Skeletal muscle satellite cell (primary cell): ENCODE measurements around the gene SLC22A4.
A peak's percentile ranks its signal among the peaks of the same experiment; 100 is the strongest.

ENCODE experiments used
- H3K27me3 ChIP-seq: 2 replicates; pipeline ENCODE4 v1.7.0; 2013; ENCODE audit warnings: low read length; ENCODE audit not compliant: control insufficient read depth, insufficient read depth
- H3K36me3 ChIP-seq: 2 replicates; pipeline ENCODE4 v1.7.0; 2013; ENCODE audit warnings: mild to moderate bottlenecking, control low read depth, low read length; ENCODE audit not compliant: insufficient read depth
- H3K4me1 ChIP-seq: 2 replicates; pipeline ENCODE4 v1.7.0; 2013; ENCODE audit warnings: low read length; ENCODE audit not compliant: control insufficient read depth, insufficient read depth
- H3K4me2 ChIP-seq: 2 replicates; pipeline ENCODE4 v1.7.0; 2013; ENCODE audit warnings: mild to moderate bottlenecking, low read length
- H3K4me3 ChIP-seq: 2 replicates; pipeline ENCODE4 v1.7.0; 2013; ENCODE audit warnings: low read length
- H3K9ac ChIP-seq: 2 replicates; pipeline ENCODE4 v1.7.0; 2013; ENCODE audit warnings: mild to moderate bottlenecking, low read depth, low read length, moderate library complexity
- H3K9me3 ChIP-seq: replicated peaks from 2 replicates; pipeline ENCODE4 v1.7.0; 2013; ENCODE audit warnings: mild to moderate bottlenecking, control low read depth, low read length

Gene SLC22A4

DNA sequence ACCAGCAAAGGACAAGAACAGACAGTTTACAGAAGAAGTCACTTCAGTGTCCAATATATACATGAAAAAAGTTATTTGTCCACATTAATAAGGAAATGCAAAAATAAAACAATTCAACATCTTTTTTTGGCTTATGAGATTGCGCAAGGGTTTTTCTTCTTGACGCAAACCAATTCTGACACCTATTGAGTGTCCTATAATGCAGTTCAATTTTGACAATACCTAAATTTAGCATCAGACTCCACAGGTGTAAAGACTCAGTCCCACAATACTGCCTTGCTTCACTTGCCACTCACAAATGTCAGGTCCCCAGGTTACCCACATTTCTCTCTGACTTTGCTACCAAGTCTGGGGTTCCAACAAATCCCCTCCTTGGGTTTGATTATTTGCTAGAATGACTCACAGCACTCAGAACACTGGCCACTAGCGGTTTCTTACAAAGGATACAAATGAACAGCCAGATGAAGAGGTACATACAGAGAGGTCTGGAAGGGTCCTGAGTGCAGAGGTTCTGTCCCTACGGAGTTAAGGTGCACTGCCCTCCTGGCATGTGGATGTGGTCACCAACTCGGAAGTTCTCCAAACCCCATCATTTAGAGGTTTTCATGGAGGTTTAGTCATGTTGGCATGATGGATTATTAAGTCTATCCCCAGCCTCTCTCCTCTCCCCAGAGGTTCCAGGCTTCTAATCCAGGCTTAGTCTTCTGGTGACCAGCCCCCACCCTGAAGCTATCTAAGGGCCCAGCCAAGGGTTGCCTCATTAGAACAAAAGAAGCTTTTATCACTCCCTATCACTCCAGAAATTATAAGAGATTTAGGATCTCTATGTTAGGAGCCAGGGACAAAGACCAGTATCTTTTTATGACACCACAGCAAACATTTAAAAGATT is 48.3 kb downstream of the SLC22A4 start:
- H3K9me3 ChIP-seq: no peaks in the 10 kb centered on the region
- H3K4me1 ChIP-seq: no peaks in the 10 kb centered on the region
- H3K4me3 ChIP-seq: no peak overlapping the region
- H3K27me3 ChIP-seq: no peaks in the 10 kb centered on the region
- no peak overlapping the region for H3K4me2 ChIP-seq
- H3K36me3 ChIP-seq: no peaks in the 10 kb centered on the region
- H3K9ac ChIP-seq: no peak overlapping the region

DNA sequence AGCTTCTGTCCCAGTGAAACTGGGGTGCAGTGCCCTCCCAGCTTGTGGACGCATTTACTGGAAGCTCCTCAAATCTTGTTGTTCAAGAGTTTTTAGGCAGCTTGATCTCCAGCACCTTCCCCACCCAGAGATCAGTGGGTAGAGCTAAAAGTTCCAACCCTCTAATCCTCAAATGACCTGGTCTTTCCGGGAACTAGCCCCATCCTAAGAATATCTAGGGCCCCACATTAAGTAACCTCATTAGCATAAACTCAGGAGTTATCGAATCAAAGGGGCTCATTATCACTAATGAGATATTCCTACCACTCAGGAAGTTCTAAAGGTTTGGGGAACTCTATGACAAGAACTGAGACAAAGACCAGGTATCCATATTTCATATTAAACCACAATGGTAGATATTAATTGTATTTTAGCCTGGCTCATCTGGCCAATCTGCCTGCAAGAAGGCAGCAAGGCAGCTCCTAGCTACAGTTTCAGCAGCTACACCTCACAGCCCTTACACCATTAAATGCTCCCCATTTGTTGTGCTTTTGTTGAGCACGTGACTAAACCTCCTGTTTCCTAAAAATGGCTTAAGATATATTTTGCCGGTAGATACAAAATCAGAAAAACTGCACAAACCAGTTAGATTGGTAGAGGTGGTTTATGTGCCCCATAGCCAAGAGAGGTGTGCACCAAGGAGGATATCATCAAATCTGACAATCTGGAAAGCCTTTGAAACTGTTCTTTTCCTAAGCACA is 50.8 kb downstream of the SLC22A4 start:
- H3K9me3 ChIP-seq: no peaks in the 10 kb centered on the region
- H3K9ac ChIP-seq: no peak overlapping the region
- H3K36me3 ChIP-seq: no peaks in the 10 kb centered on the region
- H3K27me3 ChIP-seq: no peaks in the 10 kb centered on the region
- H3K4me2 ChIP-seq: no peak overlapping the region
- H3K4me1 ChIP-seq: no peaks in the 10 kb centered on the region
- H3K4me3 ChIP-seq: no peak overlapping the region

DNA sequence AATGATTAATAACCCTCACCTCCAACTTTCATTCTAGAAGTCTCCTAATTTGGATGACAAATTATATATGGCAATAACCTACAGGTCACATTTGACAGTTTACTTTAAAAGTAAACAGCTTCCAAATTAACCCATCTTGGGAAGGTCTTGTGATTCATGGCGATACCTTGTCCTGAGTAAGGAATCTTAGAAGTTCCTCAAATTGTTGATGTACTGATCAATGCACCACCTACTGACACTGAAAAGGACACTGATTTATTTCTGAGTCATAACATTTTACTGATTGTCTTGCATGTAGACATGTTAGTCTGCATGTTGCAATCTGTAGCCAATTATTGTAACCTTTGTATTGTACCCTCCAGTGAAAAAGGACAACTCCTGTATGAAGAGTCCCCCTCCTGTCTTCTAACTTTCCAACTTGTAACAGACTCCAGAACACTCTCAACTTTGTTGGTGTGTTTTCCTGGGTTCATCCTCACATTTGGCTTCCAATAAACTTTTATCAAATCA is 59.3 kb downstream of the SLC22A4 start:
- Histone ChIP-seq H3K4me1 (no peaks in the 10 kb centered on the region), H3K4me2 (no peak overlapping the region), H3K27me3 (no peaks in the 10 kb centered on the region), H3K4me3 (no peak overlapping the region), H3K9ac (no peak overlapping the region), H3K9me3 (no peaks in the 10 kb centered on the region), H3K36me3 (no peaks in the 10 kb centered on the region)

DNA sequence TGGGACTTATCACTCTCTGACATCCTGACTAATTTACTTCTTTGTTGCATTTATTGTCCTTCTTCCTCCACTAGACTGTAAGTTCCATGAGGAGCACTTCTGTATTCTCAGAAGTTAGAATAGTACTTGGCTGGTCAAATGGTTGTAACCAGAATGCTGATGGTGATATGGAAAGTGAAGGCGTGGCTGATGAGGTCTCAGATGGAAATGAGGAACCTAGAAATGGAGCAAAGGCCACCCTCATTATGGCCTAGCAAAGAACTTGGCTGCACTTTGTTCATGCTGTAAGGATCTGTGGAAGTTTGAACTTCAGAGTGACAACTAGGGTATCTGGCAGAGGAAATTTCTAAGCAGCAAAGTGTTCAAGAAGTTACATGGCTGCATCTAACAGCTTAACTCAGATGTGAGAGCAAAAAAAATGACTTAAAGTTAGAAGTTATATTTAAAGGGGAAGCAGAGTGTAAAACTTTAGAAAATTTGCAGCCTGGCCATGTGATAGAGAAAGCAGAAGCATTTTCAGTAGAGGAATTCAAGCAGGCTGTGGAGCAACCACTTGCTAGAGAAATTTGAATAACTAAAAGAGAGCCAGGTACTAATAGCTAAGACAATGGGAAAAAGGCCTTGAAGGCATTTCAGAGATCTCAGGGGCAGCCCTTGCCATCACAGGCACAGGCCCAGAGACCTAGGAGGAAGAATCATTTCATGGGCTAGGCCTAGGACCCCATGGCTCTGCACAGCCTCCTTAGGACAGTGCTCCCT is 60.4 kb downstream of the SLC22A4 start:
- no peaks in the 10 kb centered on the region for H3K9me3 ChIP-seq
- no peaks in the 10 kb centered on the region for H3K27me3 ChIP-seq
- H3K4me2 ChIP-seq: no peak overlapping the region
- H3K4me1 ChIP-seq: no peaks in the 10 kb centered on the region
- no peaks in the 10 kb centered on the region for H3K36me3 ChIP-seq
- no peak overlapping the region for H3K9ac ChIP-seq
- H3K4me3 ChIP-seq: no peak overlapping the region

DNA sequence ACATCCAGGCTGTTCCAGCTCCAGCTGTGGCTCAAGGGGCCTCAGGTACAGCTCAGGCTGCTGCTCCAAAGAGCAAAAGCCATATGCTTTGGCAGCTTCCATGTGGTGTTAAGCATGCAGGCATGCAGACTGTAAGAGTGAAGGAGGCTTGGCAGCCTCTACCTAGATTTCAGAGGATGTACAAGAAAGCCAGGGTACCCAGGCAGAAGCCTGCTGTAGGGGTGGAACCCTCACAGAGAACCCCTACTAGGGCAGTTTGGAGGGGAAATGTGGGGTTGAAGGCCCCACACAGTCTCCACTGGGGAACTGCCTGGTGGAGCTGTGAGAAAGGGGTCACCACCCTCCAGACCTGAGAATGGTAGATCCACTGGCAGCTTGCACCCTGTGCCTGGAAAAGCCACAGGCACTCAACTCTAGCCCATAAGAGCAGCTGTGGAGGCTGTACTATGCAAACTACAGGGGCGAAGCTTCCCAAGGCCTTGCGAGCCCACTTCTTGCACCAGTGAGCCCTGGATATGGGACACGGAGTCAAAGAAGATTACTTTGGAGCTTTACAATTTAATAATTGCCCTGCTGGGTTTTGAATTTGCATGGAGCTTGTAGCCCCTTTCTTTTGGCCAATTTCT is 61.1 kb downstream of the SLC22A4 start:
- H3K36me3 ChIP-seq: no peaks in the 10 kb centered on the region
- H3K4me2 ChIP-seq: no peak overlapping the region
- H3K9me3 ChIP-seq: no peaks in the 10 kb centered on the region
- H3K9ac ChIP-seq: no peak overlapping the region
- no peak overlapping the region for H3K4me3 ChIP-seq
- H3K4me1 ChIP-seq: no peaks in the 10 kb centered on the region
- H3K27me3 ChIP-seq: no peaks in the 10 kb centered on the region

DNA sequence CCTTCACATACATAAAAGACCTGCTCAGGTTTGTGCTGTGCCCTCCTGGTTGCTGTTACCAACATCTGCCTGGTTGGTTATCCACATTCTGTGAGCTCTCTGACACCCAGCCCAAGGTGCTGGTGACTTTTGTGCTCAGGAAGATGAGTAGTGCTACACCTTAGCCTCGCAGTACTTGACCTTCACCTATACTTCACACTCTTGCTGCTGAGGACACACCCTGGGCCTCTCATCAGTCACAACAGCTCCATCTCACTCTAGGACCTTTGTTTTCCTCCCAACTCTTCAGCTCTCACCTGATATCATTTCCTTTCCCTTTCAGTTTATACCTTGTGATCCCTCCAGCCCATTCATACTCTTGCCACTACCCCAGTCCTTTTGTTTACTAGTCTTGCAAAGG is 64.6 kb downstream of the SLC22A4 start:
- no peak overlapping the region for H3K9ac ChIP-seq
- H3K9me3 ChIP-seq: no peaks in the 10 kb centered on the region
- no peaks in the 10 kb centered on the region for H3K27me3 ChIP-seq
- H3K4me3 ChIP-seq: no peak overlapping the region
- no peak overlapping the region for H3K4me2 ChIP-seq
- H3K36me3 ChIP-seq: no peaks in the 10 kb centered on the region
- H3K4me1 ChIP-seq: peaks cover 10% of the 10 kb centered on the region

DNA sequence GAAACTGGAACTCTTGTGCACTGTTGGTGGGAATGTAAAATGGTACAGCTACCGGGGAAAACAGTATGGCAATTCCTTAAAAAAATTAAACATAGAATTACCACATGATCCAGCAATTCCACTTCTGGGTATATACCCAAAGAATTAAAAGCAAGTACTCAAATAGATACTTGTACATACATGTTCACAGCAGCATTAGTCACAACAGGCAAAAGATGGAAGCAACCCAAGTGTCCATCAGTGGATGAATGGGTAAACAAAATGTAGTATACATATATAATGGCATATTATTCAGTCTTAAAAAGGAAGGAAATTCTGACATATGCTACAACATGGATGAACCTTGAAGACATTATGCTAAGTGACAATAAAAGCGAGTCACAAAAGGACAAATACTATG is 67.9 kb downstream of the SLC22A4 start:
- Histone ChIP-seq H3K36me3 (no peaks in the 10 kb centered on the region), H3K4me3 (no peak overlapping the region)

DNA sequence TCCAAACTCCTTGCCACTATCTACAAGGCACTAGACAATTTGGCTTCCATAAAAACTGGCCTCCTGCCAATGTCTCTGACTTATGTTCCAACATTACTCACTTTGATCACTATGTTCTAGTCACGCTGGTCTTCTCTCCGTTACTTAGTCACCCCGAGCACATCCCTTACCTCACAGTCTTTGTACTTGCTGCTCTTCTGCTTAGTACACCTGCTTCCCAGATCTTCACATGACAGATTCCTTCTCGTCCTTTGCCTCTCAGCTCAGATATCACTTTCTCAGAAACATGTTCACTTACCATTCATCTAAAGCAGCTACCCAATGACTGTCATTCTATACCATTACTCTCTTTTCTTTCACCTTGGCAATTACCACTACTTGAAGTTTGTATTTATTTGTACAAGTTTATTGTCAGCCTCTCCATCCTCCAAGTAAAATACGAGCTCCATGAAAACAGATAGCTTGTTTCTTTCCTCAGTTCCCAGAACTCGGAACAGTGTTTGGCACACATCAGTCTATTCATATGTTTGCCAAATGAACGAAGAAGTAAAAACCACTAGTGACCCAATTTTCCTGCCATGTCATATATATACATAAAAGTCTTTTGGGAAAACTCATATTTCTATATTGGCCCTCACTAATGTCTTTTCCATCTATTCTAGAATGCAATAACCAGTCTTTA is 69.4 kb downstream of the SLC22A4 start:
- Histone ChIP-seq H3K4me1 (peaks cover 41% of the 10 kb centered on the region), H3K36me3 (no peaks in the 10 kb centered on the region), H3K4me2 (peak overlapping the region; percentile 23), H3K9me3 (no peaks in the 10 kb centered on the region), H3K27me3 (no peaks in the 10 kb centered on the region), H3K9ac (no peak overlapping the region), H3K4me3 (peak overlapping the region; percentile 11)

More for the DNA sequence above, 67.9 kb downstream of the SLC22A4 start:
- H3K4me2 ChIP-seq: no peak overlapping the region
- H3K4me1 ChIP-seq: peaks cover 31% of the 10 kb centered on the region
- H3K9me3 ChIP-seq: no peaks in the 10 kb centered on the region
- H3K27me3 ChIP-seq: no peaks in the 10 kb centered on the region
- H3K9ac ChIP-seq: no peak overlapping the region

DNA sequence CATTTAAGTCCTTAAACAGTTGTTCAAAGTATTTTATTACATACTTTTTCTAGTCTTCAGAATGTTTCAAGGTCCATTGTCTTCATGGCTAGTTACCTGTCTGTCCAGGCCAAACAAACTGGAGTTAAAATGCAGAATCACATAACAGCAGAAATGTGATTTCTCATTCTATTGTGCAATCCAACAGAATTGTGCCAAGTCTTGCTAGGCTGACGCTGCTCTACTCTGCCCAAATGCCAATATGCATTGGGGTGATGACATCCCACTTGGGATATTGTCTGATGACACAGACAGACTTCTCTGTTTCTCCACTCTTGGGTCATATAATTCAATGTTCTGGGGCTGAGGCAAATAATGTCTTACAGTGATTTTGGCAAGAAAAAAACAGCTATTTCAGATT is 70.1 kb downstream of the SLC22A4 start:
- peak overlapping the region; percentile 57 for H3K9ac ChIP-seq
- peaks cover 46% of the 10 kb centered on the region for H3K4me1 ChIP-seq
- H3K4me2 ChIP-seq: peak overlapping the region; percentile 50
- no peaks in the 10 kb centered on the region for H3K36me3 ChIP-seq
- no peaks in the 10 kb centered on the region for H3K9me3 ChIP-seq
- H3K27me3 ChIP-seq: no peaks in the 10 kb centered on the region
- H3K4me3 ChIP-seq: peak overlapping the region; percentile 12

DNA sequence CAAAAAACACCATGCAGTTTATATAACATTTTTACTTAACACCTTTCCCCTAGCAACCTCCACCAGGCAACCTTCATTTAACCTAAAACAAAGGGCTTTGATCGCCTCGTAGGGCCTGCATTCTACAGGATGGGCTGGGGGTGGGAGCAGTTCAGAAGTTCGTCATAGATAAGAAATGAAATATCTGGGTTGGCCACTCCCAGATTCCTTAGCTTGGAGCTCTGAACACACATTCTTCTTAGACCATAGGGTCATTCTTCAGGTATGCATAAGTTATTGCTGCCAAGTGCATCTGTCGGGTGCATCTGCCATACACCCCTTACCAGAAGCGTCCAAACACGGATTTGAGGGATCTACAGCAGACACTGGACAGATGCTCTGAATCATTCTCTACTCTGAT is 71.0 kb downstream of the SLC22A4 start:
- Histone ChIP-seq H3K9me3 (no peaks in the 10 kb centered on the region), H3K9ac (peak overlapping the region; percentile 57), H3K36me3 (no peaks in the 10 kb centered on the region), H3K4me1 (peaks cover 51% of the 10 kb centered on the region), H3K4me3 (no peak overlapping the region), H3K4me2 (peak overlapping the region; percentile 50), H3K27me3 (no peaks in the 10 kb centered on the region)
